Measurements from ENCODE around the gene NR3C2. TPM values are rescaled to one million over a fixed set of nuclear protein-coding genes. Genes with fewer than 3 reads are reported as not detected.

The NR3C2 gene
- polyA plus RNA-seq, 1 of the 3 experiments (the other 2 are of a cell fraction): 0.02 TPM

DNA sequence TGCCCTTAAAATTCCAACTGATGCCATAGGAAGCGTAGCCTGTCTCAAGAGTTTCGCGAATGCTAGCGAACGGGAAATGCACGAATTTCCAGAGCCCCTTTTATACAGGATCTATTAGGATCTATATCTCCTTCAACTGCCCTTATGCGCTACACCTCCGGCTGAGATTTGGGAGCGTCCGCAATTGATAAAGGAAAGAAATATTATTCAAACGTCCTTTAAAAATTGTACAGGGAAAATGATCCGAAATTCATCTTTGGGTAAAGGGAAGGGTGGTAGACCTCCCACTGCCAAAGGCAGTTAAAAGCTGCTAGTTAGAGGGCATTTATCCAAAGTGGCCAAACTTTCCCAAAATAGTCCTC lies 609 bp downstream of the NR3C2 start:
- CTCF ChIA-PET: no interaction called here

More for the DNA sequence above, 609 bp downstream of the NR3C2 start:
- peak; percentile 13 for DNase-seq
- Histone ChIP-seq H3K4me1 (ENCODE audit: control insufficient read depth in 1 of 2, insufficient read depth in 2 of 2, low read depth in 1 of 2, low read length in 1 of 2) (peaks cover 0 to 27% of the 10 kb centered on the region in 2 experiments; a peak in 1 of 4 replicates), H3K4me3 (ENCODE audit: low read depth in 2 of 2, low read length in 1 of 2) (peak overlapping the region; percentile 69 to 82), H3K27ac (ENCODE audit: low read depth in 2 of 2, low read length in 1 of 2) (no peak overlapping the region), H4K20me1 (ENCODE audit: insufficient read depth) (no peaks in the 10 kb centered on the region), H3K79me2 (ENCODE audit: insufficient read depth) (no peaks in the 10 kb centered on the region), H3K4me2 (peak overlapping the region; percentile 96), H2AFZ (ENCODE audit: low read depth) (peak overlapping the region; percentile 89; the same call in 1 of the 2 replicates), H3K9me2 (no peaks in the 10 kb centered on the region), H3K9ac (no peak overlapping the region), H3K27me3 (ENCODE audit: insufficient read depth) (peaks cover 47% of the 10 kb centered on the region), H3F3A (replicated peaks; ENCODE audit: insufficient read depth) (peaks cover 5% of the 10 kb centered on the region), H3K9me3 (no peaks in the 10 kb centered on the region), H3K36me3 (replicated peaks in 1 of 2; ENCODE audit: control insufficient read depth in 1 of 2, insufficient read depth in 2 of 2, low read length in 1 of 2) (no peaks in the 10 kb centered on the region)
- POLR2A ChIA-PET: no interaction called here
- 7% methylated on average over 12 of the region's 12 CpGs for WGBS (ENCODE audit: low lambda C conversion rate)
- TF ChIP-seq, protein P1, sequence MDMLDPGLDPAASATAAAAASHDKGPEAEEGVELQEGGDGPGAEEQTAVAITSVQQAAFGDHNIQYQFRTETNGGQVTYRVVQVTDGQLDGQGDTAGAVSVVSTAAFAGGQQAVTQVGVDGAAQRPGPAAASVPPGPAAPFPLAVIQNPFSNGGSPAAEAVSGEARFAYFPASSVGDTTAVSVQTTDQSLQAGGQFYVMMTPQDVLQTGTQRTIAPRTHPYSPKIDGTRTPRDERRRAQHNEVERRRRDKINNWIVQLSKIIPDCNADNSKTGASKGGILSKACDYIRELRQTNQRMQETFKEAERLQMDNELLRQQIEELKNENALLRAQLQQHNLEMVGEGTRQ (IDR thresholded peaks at IDR 0.05; ENCODE audit: borderline replicate concordance, low read depth, low read length): no peak
- TF ChIP-seq NFIC (IDR thresholded peaks at IDR 0.05; ENCODE audit: borderline replicate concordance): no peak
- TF ChIP-seq GABPA (IDR thresholded peaks at IDR 0.05; ENCODE audit: low read depth): no peak
- no peak for TF ChIP-seq EZH2phosphoT487 (IDR thresholded peaks at IDR 0.05; ENCODE audit: borderline replicate concordance, low read depth)
- no peak for TF ChIP-seq RAD21 (IDR thresholded peaks at IDR 0.05; ENCODE audit: low read length)
- no peak for TF ChIP-seq RXRA (IDR thresholded peaks at IDR 0.05; ENCODE audit: borderline replicate concordance, low read depth)
- no peak for TF ChIP-seq FOXM1 (IDR thresholded peaks at IDR 0.05; ENCODE audit: low read depth)
- no peak for TF ChIP-seq MXI1 (IDR thresholded peaks at IDR 0.05; ENCODE audit: low read depth, low read length)
- TF ChIP-seq, protein P2, sequence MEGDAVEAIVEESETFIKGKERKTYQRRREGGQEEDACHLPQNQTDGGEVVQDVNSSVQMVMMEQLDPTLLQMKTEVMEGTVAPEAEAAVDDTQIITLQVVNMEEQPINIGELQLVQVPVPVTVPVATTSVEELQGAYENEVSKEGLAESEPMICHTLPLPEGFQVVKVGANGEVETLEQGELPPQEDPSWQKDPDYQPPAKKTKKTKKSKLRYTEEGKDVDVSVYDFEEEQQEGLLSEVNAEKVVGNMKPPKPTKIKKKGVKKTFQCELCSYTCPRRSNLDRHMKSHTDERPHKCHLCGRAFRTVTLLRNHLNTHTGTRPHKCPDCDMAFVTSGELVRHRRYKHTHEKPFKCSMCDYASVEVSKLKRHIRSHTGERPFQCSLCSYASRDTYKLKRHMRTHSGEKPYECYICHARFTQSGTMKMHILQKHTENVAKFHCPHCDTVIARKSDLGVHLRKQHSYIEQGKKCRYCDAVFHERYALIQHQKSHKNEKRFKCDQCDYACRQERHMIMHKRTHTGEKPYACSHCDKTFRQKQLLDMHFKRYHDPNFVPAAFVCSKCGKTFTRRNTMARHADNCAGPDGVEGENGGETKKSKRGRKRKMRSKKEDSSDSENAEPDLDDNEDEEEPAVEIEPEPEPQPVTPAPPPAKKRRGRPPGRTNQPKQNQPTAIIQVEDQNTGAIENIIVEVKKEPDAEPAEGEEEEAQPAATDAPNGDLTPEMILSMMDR (IDR thresholded peaks at IDR 0.05): no peak
- no peak for TF ChIP-seq EP300 (IDR thresholded peaks at IDR 0.05; ENCODE audit: borderline replicate concordance in 1 of 2, low read depth in 1 of 2, low read length in 1 of 2)
- TF ChIP-seq, protein P3, sequence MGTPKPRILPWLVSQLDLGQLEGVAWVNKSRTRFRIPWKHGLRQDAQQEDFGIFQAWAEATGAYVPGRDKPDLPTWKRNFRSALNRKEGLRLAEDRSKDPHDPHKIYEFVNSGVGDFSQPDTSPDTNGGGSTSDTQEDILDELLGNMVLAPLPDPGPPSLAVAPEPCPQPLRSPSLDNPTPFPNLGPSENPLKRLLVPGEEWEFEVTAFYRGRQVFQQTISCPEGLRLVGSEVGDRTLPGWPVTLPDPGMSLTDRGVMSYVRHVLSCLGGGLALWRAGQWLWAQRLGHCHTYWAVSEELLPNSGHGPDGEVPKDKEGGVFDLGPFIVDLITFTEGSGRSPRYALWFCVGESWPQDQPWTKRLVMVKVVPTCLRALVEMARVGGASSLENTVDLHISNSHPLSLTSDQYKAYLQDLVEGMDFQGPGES (IDR thresholded peaks at IDR 0.05; ENCODE audit: low read depth, low read length): no peak
- no peak for TF ChIP-seq CHD2 (IDR thresholded peaks at IDR 0.05; ENCODE audit: low read length, partially characterized antibody)
- TF ChIP-seq, protein P4, sequence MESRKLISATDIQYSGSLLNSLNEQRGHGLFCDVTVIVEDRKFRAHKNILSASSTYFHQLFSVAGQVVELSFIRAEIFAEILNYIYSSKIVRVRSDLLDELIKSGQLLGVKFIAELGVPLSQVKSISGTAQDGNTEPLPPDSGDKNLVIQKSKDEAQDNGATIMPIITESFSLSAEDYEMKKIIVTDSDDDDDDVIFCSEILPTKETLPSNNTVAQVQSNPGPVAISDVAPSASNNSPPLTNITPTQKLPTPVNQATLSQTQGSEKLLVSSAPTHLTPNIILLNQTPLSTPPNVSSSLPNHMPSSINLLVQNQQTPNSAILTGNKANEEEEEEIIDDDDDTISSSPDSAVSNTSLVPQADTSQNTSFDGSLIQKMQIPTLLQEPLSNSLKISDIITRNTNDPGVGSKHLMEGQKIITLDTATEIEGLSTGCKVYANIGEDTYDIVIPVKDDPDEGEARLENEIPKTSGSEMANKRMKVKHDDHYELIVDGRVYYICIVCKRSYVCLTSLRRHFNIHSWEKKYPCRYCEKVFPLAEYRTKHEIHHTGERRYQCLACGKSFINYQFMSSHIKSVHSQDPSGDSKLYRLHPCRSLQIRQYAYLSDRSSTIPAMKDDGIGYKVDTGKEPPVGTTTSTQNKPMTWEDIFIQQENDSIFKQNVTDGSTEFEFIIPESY (IDR thresholded peaks at IDR 0.05; ENCODE audit: borderline replicate concordance, low read depth): no peak
- TF ChIP-seq FOSL2 (IDR thresholded peaks at IDR 0.05; ENCODE audit: borderline replicate concordance, low read depth): no peak
- no peak for TF ChIP-seq TAF1 (IDR thresholded peaks at IDR 0.05; ENCODE audit: borderline replicate concordance, low read depth, low read length)
- TF ChIP-seq SIN3A (IDR thresholded peaks at IDR 0.05; ENCODE audit: borderline replicate concordance, low read depth, low read length): no peak
- TF ChIP-seq, protein P5, sequence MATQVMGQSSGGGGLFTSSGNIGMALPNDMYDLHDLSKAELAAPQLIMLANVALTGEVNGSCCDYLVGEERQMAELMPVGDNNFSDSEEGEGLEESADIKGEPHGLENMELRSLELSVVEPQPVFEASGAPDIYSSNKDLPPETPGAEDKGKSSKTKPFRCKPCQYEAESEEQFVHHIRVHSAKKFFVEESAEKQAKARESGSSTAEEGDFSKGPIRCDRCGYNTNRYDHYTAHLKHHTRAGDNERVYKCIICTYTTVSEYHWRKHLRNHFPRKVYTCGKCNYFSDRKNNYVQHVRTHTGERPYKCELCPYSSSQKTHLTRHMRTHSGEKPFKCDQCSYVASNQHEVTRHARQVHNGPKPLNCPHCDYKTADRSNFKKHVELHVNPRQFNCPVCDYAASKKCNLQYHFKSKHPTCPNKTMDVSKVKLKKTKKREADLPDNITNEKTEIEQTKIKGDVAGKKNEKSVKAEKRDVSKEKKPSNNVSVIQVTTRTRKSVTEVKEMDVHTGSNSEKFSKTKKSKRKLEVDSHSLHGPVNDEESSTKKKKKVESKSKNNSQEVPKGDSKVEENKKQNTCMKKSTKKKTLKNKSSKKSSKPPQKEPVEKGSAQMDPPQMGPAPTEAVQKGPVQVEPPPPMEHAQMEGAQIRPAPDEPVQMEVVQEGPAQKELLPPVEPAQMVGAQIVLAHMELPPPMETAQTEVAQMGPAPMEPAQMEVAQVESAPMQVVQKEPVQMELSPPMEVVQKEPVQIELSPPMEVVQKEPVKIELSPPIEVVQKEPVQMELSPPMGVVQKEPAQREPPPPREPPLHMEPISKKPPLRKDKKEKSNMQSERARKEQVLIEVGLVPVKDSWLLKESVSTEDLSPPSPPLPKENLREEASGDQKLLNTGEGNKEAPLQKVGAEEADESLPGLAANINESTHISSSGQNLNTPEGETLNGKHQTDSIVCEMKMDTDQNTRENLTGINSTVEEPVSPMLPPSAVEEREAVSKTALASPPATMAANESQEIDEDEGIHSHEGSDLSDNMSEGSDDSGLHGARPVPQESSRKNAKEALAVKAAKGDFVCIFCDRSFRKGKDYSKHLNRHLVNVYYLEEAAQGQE (IDR thresholded peaks at IDR 0.05; ENCODE audit: low read depth, low read length): no peak
- no peak for TF ChIP-seq TCF12 (IDR thresholded peaks at IDR 0.05)

Data from SK-N-SH (cell line).